HCT116 (cell line): ENCODE results near the gene KIF1A. TPM values are rescaled to one million over a fixed set of nuclear protein-coding genes. Genes with fewer than 3 reads are reported as not detected.

Experiments
- ATAC-seq: fragments of 200-7000 bp; cut with Tn5 transposase; 2 replicates; pipeline ENCODE4 v1.9.1; 2020; ENCODE audit warnings: mild to moderate bottlenecking, moderate library complexity
- BruUV-seq: library from RNA; stranded (reverse); fragments of 400-500 nt; replicated peaks from 2 replicates; lab custom pipeline; 2021; lab: Mats Ljungman, UMichigan
- CTCF ChIA-PET: fragments of 300-600 bp; sonication (Branson Sonifier 250); formaldehyde crosslinking; loops from one replicate; lab custom pipeline; 2021; ENCODE audit warnings: antibody characterized with exemption; lab: Charles Lee
- POLR2A ChIA-PET: fragments of 300-600, 350-600 bp; sonication (Branson Sonifier 250); formaldehyde crosslinking; loops from one replicate; lab custom pipeline; 2021; ENCODE audit warnings: antibody characterized with exemption; lab: Charles Lee
- RAD21 ChIA-PET, 2 experiments: fragments of 300-600 bp; sonication (Branson Sonifier 250); formaldehyde crosslinking; loops; one replicate each; lab custom pipeline; 2023; ENCODE audit warnings: low total read pairs in 2 of 2; ENCODE audit not compliant: uncharacterized antibody in 2 of 2, unreplicated experiment in 2 of 2, low non-redundant PET in 1 of 2; lab: Charles Lee
- DNase-seq: peaks from one replicate; pipeline ENCODE4 v3.0.0-alpha.2; 2010; ENCODE audit warnings: low read depth, low spot score
- H2AFZ ChIP-seq: fragments of 200-600 bp; shearing (Covaris generic), sonication (generic); 2 replicates; pipeline ENCODE4 v1.6.1; 2017; ENCODE audit warnings: low read depth, mixed run types, mixed read lengths, antibody characterized with exemption, low read length; ENCODE audit not compliant: poor library complexity, severe bottlenecking
- H3K27ac ChIP-seq: 2 replicates; pipeline ENCODE4 v1.5.1; 2012; ENCODE audit warnings: low read depth, low read length
- H3K27me3 ChIP-seq: fragments of 200-600 bp; sonication (generic); 2 replicates; pipeline ENCODE4 v1.6.1; 2016; ENCODE audit warnings: mixed run types, low read length, mixed read lengths; ENCODE audit not compliant: insufficient read depth
- H3K36me3 ChIP-seq, 2 experiments: fragments of 200-500 bp in 1 of 2; fragments of 200-600 bp in 1 of 2; sonication (Bioruptor generic) in 1 of 2; sonication (generic) in 1 of 2; 2 replicates each; pipeline versions ENCODE4 v1.5.1 to v1.6.1; 2014 to 2016; ENCODE audit warnings: low read length in 2 of 2, inconsistent platforms in 1 of 2, mixed read lengths in 1 of 2, mixed run types in 1 of 2; ENCODE audit not compliant: insufficient read depth in 2 of 2, control insufficient read depth in 1 of 2
- H3K4me1 ChIP-seq, 2 experiments: fragments of 200-600 bp in 1 of 2; sonication (generic) in 1 of 2; 2 replicates each; pipeline versions ENCODE4 v1.5.1 to v1.6.1; 2012 to 2017; ENCODE audit warnings: low read length in 2 of 2, inconsistent platforms in 1 of 2, mild to moderate bottlenecking in 1 of 2, mixed read lengths in 1 of 2, mixed run types in 1 of 2, moderate library complexity in 1 of 2; ENCODE audit not compliant: insufficient read depth in 2 of 2, control insufficient read depth in 1 of 2
- H3K4me2 ChIP-seq: fragments of 200-600 bp; sonication (generic); 2 replicates; pipeline ENCODE4 v1.6.1; 2017; ENCODE audit warnings: mixed run types, low read length, mixed read lengths
- H3K4me3 ChIP-seq, 2 experiments: fragments of 200-600 bp in 1 of 2; sonication (generic) in 1 of 2; replicated peaks in 1 of 2; 2 replicates each; pipeline ENCODE4 v1.5.1; 2011 to 2016; ENCODE audit warnings: low read length in 2 of 2, control low read depth in 1 of 2, low read depth in 1 of 2, mild to moderate bottlenecking in 1 of 2, mixed read lengths in 1 of 2, mixed run types in 1 of 2
- H3K79me2 ChIP-seq: fragments of 200-600 bp; sonication (generic); 2 replicates; pipeline ENCODE4 v1.6.1; 2017; ENCODE audit warnings: mild to moderate bottlenecking, mixed run types, low read length, moderate library complexity, mixed read lengths; ENCODE audit not compliant: insufficient read depth
- H3K9ac ChIP-seq: fragments of 200-600 bp; sonication (generic); 2 replicates; pipeline ENCODE4 v1.6.1; 2016; ENCODE audit warnings: low read length, mixed read lengths
- H3K9me2 ChIP-seq: fragments of 200-600 bp; sonication (generic), shearing (Covaris generic); 2 replicates; pipeline ENCODE4 v1.6.1; 2017; ENCODE audit warnings: mixed run types, mild to moderate bottlenecking, moderate library complexity; ENCODE audit not compliant: insufficient read depth
- H3K9me3 ChIP-seq, 2 experiments: fragments of 200-500 bp in 1 of 2; fragments of 200-600 bp in 1 of 2; sonication (Bioruptor generic) in 1 of 2; sonication (generic) in 1 of 2; 2 replicates each; pipeline ENCODE4 v1.6.1; 2014 to 2017; ENCODE audit warnings: low read length in 2 of 2, mixed read lengths in 2 of 2, inconsistent platforms in 1 of 2, low read depth in 1 of 2, mild to moderate bottlenecking in 1 of 2, mixed run types in 1 of 2, moderate library complexity in 1 of 2; ENCODE audit not compliant: control insufficient read depth in 1 of 2, insufficient read depth in 1 of 2
- H4K20me1 ChIP-seq: fragments of 200-600 bp; sonication (generic), shearing (Covaris generic); 2 replicates; pipeline ENCODE4 v1.6.1; 2017; ENCODE audit warnings: mixed run types, mild to moderate bottlenecking, moderate library complexity; ENCODE audit not compliant: insufficient read depth
- CBX3 ChIP-seq: IDR thresholded peaks from 2 replicates; pipeline ENCODE4 v1.6.1; 2012; ENCODE audit warnings: low read depth
- CEBPB ChIP-seq: IDR thresholded peaks from 2 replicates; pipeline ENCODE4 v1.6.1; 2012; ENCODE audit warnings: low read depth
- ELF1 ChIP-seq: IDR thresholded peaks from 2 replicates; pipeline ENCODE4 v1.6.1; 2012; ENCODE audit warnings: low read depth, borderline replicate concordance
- EZH2 ChIP-seq: fragments of 200-600 bp; sonication (generic); IDR thresholded peaks from 2 replicates; pipeline ENCODE4 v1.6.1; 2017; ENCODE audit warnings: antibody characterized with exemption, mixed run types
- EZH2phosphoT487 ChIP-seq: fragments of 200-600 bp; IDR thresholded peaks from 2 replicates; pipeline ENCODE4 v1.6.1; 2018; ENCODE audit warnings: antibody characterized with exemption, borderline replicate concordance
- JUND ChIP-seq: IDR thresholded peaks from 2 replicates; pipeline ENCODE4 v1.6.1; 2012
- POLR2A ChIP-seq: IDR thresholded peaks from 2 replicates; pipeline ENCODE4 v1.7.0; 2011; ENCODE audit warnings: borderline replicate concordance; ENCODE audit not compliant: insufficient read depth, insufficient read length; ENCODE audit errors: extremely low read depth
- POLR2AphosphoS5 ChIP-seq: IDR thresholded peaks from 2 replicates; pipeline ENCODE4 v1.6.1; 2011; ENCODE audit warnings: mild to moderate bottlenecking, low read depth, low read length, moderate library complexity
- RAD21 ChIP-seq: IDR thresholded peaks from 2 replicates; pipeline ENCODE4 v1.6.1; 2012; ENCODE audit warnings: low read depth, mild to moderate bottlenecking
- SIN3A ChIP-seq: IDR thresholded peaks from 2 replicates; pipeline ENCODE4 v1.6.1; 2012; ENCODE audit warnings: low read depth
- SP1 ChIP-seq: IDR thresholded peaks from 2 replicates; pipeline ENCODE4 v1.6.1; 2012; ENCODE audit warnings: low read depth
- SRF ChIP-seq: IDR thresholded peaks from 2 replicates; pipeline ENCODE4 v1.6.1; 2012; ENCODE audit warnings: low read depth
- YY1 ChIP-seq: IDR thresholded peaks from 2 replicates; pipeline ENCODE4 v1.6.1; 2011; ENCODE audit warnings: low read length, low read depth, moderate library complexity, mild to moderate bottlenecking; ENCODE audit not compliant: insufficient replicate concordance; ENCODE audit errors: extremely low read depth
- ZNF274 ChIP-seq: fragments of 200-500 bp; sonication (Bioruptor generic); IDR thresholded peaks from 2 replicates; pipeline ENCODE4 v1.6.1; 2014; ENCODE audit warnings: mild to moderate bottlenecking, low read depth, low read length, inconsistent platforms
- intact Hi-C: fragments of 100-400 bp; cut with micrococcal nuclease; formaldehyde crosslinking; loops from 2 replicates; pipeline ENCODE4 v1.10.0; 2022
- total RNA-seq: library from RNA; stranded (reverse); gene quantifications from one replicate; pipeline ENCODE4 v1.2.1, GENCODE V29; 2021; ENCODE audit not compliant: unreplicated experiment
- TF ChIP-seq, protein P1 (sequence below): IDR thresholded peaks from 2 replicates; pipeline ENCODE4 v1.6.1; 2012
- TF ChIP-seq, protein P2 (sequence below): IDR thresholded peaks from 2 replicates; pipeline ENCODE4 v1.6.1; 2011; ENCODE audit warnings: mild to moderate bottlenecking, low read length, moderate library complexity; ENCODE audit not compliant: insufficient replicate concordance; ENCODE audit errors: extremely low read depth
- TF ChIP-seq, protein P3 (sequence below), 3 experiments: fragments of 200-600 bp in 1 of 3; sonication (generic) in 1 of 3; IDR thresholded peaks in 2 of 3; conservative IDR thresholded peaks in 1 of 3; 2 replicates each; pipeline ENCODE4 v1.5.1; 2012 to 2017; ENCODE audit warnings: low read depth in 2 of 3, low read length in 2 of 3, antibody characterized with exemption in 1 of 3, borderline replicate concordance in 1 of 3, control low read depth in 1 of 3, mild to moderate bottlenecking in 1 of 3, mixed read lengths in 1 of 3, mixed run types in 1 of 3, moderate library complexity in 1 of 3; ENCODE audit not compliant: insufficient read depth in 1 of 3

KIF1A gene
- total RNA-seq, 1 experiment from 2014 or later = 0.27 TPM

DNA sequence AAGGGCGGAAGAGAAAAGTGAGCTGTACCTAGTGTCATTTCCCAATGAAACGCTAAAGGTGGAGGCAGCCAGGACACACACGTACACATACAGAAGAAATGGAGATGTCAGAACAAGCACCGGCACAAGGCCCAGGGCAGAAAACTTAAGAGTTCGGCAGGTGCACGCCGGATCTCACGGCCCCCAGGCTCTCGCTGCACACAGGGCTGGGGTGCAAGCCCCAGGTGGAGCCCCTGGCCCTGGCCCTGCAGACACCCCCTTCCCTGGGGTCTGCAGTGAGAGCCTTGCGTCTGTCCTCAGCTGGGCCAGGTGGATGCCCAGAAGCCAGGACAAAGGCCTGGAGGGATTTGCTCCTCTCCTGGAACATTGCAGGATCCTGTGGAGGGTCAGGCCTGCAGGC is 91.7 kb downstream of the KIF1A start:
- no peak for ATAC-seq
- intact Hi-C loops = no loop called here
- Histone ChIP-seq H3K4me1 (peaks cover 0 to 7% of the 10 kb centered on the region in 2 experiments; a peak in 2 of 4 replicates), H3K9me2 (no peaks in the 10 kb centered on the region), H3K27me3 (no peaks in the 10 kb centered on the region), H4K20me1 (no peaks in the 10 kb centered on the region)
- no peak for TF ChIP-seq ELF1
- no peak for TF ChIP-seq SP1
- no peak for TF ChIP-seq SRF
- no peak for TF ChIP-seq CBX3
- no peak for TF ChIP-seq RAD21
- no peak for TF ChIP-seq YY1
- TF ChIP-seq, protein P1, sequence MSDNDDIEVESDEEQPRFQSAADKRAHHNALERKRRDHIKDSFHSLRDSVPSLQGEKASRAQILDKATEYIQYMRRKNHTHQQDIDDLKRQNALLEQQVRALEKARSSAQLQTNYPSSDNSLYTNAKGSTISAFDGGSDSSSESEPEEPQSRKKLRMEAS = no peak
- no peak for TF ChIP-seq EZH2
- no peak for TF ChIP-seq POLR2A
- no peak for TF ChIP-seq ZNF274
- TF ChIP-seq SIN3A = no peak
- TF ChIP-seq EZH2phosphoT487 = no peak
- TF ChIP-seq, protein P2, sequence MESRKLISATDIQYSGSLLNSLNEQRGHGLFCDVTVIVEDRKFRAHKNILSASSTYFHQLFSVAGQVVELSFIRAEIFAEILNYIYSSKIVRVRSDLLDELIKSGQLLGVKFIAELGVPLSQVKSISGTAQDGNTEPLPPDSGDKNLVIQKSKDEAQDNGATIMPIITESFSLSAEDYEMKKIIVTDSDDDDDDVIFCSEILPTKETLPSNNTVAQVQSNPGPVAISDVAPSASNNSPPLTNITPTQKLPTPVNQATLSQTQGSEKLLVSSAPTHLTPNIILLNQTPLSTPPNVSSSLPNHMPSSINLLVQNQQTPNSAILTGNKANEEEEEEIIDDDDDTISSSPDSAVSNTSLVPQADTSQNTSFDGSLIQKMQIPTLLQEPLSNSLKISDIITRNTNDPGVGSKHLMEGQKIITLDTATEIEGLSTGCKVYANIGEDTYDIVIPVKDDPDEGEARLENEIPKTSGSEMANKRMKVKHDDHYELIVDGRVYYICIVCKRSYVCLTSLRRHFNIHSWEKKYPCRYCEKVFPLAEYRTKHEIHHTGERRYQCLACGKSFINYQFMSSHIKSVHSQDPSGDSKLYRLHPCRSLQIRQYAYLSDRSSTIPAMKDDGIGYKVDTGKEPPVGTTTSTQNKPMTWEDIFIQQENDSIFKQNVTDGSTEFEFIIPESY = no peak
- no peak for TF ChIP-seq JUND
- TF ChIP-seq POLR2AphosphoS5 = no peak
- TF ChIP-seq, protein P3, sequence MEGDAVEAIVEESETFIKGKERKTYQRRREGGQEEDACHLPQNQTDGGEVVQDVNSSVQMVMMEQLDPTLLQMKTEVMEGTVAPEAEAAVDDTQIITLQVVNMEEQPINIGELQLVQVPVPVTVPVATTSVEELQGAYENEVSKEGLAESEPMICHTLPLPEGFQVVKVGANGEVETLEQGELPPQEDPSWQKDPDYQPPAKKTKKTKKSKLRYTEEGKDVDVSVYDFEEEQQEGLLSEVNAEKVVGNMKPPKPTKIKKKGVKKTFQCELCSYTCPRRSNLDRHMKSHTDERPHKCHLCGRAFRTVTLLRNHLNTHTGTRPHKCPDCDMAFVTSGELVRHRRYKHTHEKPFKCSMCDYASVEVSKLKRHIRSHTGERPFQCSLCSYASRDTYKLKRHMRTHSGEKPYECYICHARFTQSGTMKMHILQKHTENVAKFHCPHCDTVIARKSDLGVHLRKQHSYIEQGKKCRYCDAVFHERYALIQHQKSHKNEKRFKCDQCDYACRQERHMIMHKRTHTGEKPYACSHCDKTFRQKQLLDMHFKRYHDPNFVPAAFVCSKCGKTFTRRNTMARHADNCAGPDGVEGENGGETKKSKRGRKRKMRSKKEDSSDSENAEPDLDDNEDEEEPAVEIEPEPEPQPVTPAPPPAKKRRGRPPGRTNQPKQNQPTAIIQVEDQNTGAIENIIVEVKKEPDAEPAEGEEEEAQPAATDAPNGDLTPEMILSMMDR (IDR thresholded peaks at IDR 0.05 in 2 of 3, conservative IDR thresholded peaks at IDR 0.05 in 1 of 3; ENCODE audit: borderline replicate concordance in 1 of 3, insufficient read depth in 1 of 3, low read depth in 2 of 3, low read length in 2 of 3) = no peak
- TF ChIP-seq CEBPB = no peak
- TF ChIP-seq, all 23 proteins: peak for 0
- H3K9ac ChIP-seq = no peak overlapping the region
- no peaks in the 10 kb centered on the region for H3K36me3 ChIP-seq
- no peak overlapping the region for H2AFZ ChIP-seq
- ChIA-PET POLR2A (no interaction called here), RAD21 (no interaction called here), CTCF (no interaction called here)
- H3K4me2 ChIP-seq = no peak overlapping the region
- no peak overlapping the region for H3K4me3 ChIP-seq
- H3K9me3 ChIP-seq = no peaks in the 10 kb centered on the region
- no TSS peak for BruUV-seq
- H3K79me2 ChIP-seq = no peaks in the 10 kb centered on the region
- no peak for DNase-seq
- H3K27ac ChIP-seq = no peak overlapping the region
